GM19467 (cell line): Measurements from ENCODE around the gene CD24.
"Not testable (repeated sequence)": the region's sequence is repeated elsewhere in the genome, so short reads cannot be mapped to it uniquely, and the experiment has no call there.

Experiments
- ATAC-seq: cut with Tn5 transposase; IDR thresholded peaks from one replicate; pipeline ENCODE4 v1.9.1; 2021; ENCODE audit warnings: mild to moderate bottlenecking, moderate library complexity; ENCODE audit not compliant: unreplicated experiment

Gene CD24

DNA sequence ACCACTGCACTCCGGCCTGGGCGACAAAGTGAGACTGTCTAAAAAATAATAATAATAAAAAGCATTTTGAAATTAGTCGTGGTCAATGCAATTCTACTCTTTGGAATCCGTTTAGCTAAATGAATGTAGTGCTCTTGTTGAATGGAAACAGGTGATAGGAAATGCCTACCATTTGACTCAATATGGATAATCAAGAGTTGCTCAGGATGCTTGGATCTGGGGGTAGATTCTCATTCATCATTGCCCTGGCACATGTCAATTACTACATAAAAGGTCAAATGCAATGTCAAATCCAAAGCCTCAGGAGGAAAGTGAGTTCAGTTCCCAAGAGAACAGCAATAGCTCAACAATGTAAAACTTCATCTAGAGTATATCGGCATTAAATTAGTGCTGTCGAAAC lies 3.8 kb downstream of the CD24 start:
- not testable (repeated sequence) for ATAC-seq

DNA sequence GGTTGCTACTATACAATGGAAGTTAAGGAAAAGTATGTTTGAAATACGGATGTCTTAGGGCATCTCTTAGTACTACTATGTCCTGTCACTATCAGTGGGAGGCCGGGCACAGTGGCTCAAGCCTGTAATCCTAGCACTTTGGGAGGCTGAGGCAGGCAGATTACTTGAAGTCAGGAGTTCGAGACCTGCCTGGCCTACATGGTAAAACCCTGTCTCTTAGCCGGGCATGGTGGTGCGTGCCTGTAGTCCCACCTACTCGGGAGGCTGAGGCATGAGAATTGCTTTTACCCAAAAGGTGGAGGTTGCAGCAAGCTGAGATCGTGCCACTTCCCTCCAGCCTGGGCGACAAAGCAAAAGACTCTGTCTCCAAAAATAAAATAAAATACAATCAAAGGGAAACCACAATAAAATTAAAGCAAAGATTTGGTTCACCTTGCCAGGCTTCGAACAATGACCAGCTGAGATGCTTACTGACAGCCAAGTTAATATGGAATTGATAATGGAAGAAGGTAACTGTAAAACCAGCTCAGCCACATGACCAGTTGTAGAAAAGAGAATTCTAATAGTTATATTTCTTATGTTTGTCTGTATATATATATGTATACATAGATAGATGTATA lies 6.5 kb downstream of the CD24 start:
- ATAC-seq = no peak

DNA sequence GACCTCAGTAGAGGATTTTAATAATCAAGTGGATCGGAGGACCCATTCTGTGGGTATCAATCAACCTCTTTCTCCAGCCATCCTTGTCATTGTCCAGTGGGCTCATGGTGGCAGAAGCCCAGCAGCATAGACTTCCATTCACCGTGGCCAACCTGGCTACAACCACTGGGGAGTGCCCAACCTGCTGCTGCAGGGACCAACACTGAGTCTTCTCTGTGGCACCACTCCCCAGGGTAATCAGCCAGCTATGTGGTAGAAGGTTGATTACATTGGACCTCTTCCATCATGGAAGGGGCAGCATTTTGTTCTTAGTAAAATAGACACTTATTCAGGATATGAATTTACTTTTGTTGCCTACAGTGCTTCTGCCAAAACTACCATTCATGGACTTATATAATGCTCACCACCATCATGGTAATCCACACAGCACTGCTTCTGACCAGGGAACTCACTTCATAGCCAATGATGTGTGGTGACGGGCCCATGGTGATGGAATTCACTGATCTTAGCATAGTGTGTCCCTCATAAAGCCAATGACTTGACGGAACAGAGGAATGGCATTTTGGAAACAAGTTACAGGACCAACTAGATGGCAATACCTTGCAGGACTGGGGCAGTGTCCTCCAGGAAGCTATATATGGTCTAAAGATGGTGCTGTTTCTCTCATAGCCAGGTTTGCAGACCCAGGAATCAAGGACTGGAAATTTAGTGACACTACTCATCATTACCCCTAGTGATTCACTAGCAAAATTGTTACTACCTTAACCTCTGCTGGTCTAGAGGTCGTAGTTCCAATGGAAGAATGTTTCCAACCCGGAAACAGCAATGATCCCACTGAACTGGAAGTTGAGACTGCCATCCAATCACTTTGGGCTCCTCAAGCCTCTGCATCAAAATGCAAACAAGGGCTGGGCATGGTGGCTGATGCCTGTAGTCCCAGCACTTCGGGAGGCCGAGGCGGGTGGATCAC lies 7.6 kb downstream of the CD24 start:
- no peak for ATAC-seq

DNA sequence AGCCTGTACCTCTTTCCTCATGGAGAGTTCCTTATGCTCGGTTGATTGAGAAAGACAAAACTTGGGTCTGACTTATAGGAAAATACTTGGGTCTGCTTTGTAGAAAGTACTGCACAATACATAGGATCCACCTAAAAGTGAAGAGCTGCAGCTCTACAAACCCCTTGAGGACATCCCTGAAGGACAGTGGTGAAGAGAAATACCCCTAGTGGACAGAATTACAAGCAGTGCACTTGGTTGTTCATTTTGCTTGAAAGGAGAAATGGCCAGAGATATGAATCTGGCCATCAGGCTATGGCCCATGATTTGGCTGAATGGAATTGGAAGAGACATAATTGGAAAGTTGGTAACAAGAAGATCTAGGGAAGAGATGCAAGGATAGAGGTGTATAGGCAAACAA lies 8.3 kb downstream of the CD24 start:
- ATAC-seq = no peak

DNA sequence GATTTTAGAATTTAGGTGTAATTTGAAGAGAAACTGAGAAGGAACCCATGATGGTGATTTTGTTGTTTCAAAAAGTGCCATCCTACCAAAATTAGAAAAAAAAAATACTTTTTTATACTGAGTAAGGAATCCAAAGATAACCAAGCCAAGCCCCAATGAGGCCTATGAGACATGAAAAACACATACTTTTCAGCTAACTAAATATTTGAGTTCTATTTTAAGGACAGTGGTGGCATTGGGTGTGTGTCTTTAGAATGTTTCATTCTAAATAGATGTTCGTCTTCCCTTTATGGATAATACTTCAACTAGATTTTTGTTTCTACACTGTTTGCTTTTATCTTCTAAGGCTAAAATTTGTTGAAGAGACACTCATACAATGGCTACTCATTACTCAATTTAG lies 9.6 kb downstream of the CD24 start:
- no peak for ATAC-seq

DNA sequence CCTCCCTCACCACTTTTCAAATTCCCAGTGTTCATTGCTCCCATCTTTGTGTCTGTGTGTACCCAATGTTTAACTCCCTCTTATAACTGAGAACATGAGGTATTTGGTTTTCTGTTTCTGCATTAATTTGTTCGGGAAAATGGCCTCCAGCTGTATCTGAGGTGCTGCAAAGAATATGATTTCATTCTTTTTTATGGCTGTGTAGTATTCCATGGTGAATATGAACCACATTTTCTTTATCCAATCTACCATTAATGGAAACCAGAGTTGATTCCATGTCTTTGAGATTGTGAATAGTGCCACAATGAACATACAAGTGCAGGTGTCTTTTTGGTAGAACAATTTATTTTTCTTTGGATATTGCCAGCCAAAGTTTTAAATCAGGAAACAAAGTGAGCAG lies 10.4 kb downstream of the CD24 start:
- ATAC-seq = no peak

DNA sequence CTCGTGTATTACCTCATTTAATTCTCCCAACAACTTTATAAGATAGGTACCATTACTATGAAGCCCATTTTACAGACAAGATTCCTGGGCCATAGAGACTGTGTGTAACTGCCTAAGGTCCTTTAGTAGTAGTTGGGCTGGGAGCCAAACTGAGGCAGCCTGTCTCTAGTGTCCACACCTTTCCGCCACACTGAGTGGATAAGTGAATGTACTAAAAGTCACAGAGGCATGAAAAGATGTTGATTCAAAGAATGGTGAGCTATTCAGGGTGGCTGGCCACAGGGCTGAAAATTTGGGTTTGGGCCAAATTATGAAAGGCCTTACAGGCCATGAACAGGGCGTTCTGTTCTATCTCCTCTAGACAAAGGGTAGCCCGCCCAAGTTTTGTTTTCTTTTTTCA lies 11.0 kb downstream of the CD24 start:
- ATAC-seq = no peak

DNA sequence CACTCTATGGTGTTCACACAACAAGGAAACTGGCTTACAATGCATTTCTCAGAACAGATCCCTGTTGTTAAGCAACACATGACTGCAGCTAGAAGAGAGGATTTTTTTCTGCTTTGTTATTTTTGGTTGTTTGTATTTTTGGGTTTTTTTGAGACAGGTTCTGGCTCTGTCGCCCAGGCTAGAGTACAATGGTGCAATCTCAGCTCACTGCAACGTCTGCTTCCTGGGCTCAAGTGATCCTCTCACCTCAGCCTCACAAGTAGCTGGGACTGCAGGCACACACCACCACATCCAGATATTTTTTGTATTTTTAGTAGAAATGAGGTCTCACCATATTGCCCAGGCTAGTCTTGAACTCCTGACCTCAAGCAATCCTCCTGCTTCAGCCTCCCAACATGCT lies 12.7 kb downstream of the CD24 start:
- ATAC-seq = no peak

DNA sequence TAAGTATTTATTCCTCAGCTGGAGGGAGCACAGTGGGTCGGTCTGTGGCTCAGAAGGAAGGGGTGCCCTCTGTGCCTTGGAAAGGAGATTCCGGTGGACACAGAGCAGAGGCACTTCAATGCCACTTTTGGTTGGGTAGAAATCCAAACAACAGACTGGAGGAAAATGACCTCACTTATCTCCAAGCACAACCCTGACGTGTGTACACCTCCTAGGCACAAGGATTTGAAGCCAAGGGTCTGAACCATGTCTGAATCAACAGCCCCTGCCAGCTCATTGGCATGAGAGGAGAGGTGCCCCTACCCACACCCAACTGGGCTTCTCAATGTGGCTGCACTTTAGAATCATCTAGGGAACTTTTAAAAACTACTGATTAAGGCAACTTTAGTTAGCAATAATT lies 13.4 kb downstream of the CD24 start:
- ATAC-seq = no peak

DNA sequence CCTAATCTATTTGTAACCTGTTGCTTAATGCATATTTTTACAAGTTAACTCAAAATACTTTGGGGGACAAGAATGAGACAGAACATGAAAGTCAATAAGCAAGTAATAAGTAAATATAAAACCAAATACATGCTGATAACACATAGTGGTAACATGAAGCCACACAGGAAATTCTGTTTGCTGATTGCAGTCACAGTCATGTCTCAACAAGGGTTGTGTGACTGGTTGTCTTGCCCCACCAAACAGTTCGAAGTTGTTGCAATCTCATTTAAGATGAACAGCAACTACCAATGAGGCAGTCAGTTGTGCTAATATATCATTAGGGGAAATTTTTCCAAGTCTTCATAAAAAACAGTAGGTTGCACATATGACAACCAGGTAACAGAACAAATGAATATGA lies 14.5 kb downstream of the CD24 start:
- ATAC-seq = no peak

DNA sequence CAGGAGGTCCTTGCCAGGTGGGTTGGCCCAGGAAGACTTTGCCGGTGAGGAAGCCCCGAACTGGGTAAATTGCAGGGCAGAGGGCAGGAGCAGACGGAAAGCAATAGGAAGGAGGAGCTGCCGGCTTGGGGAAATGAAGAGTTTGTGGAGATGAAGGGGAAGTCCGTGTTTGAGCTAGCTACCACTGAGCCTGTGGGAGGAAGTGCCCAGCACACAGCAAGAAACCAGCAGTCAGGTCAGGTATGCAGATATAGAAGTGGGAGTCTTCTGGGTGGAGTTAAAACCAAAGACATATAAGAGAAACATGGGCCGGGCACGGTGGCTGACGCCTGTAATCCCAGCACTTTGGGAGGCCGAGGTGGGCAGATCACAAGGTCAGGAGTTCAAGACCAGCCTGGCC lies 34.7 kb downstream of the CD24 start:
- no peak for ATAC-seq

DNA sequence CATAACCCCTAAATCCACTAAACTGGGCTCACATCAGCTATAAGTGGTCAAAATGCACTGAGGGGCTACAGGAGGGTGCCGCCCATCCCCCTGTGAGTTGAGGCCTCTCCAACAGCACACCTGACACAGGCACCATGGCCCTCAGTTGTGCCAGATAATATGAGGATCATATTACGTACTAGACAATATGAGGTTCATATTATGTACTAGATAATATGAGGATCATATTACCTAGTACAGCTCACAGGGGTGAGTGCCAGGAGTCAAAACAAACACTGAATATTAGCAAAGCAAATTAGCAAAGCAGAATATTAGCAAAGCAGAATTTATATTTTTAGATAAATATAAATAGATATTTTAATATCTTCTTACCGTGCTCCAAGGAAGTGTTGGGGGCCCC lies 35.3 kb downstream of the CD24 start:
- no peak for ATAC-seq

DNA sequence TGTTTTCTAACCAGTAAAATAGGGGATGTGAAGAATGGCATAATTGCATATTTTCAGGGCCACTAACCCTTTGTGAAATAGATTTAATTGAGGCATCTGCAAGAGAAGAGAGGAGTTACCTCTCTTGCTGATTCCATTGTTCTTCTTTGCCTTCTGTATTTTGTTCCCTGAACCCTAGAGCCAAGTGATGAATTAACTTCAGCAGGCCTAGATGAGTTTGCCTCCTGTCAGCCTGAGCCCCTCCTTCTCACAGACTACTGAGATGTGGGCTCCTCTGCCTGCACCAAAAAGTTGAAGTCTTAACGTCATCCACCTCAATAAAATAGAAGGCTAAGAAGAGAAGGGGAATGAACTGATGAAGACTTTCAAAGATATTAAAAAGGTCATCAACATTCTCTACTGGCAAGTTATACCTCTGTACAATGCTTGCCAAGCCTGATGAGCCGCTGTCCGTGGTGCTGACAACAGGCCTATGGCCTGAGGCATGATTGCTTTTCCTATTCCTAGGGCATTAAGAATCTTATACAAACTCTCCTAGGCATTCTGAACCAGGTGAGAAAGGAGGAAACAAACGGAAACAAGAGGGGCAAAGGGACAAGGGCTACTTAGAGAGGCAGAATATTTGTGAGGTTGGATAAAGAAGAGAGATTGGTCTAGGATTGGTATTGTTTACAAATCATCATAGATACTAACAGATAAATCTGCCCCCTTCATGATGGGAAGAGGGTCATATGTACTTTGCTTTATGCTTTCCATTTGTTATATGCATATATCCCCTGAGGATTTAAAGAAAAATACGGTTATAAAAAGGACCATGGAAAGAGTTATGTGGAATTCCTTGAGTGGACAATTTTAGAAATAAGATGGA lies 46.8 kb downstream of the CD24 start:
- ATAC-seq = no peak

DNA sequence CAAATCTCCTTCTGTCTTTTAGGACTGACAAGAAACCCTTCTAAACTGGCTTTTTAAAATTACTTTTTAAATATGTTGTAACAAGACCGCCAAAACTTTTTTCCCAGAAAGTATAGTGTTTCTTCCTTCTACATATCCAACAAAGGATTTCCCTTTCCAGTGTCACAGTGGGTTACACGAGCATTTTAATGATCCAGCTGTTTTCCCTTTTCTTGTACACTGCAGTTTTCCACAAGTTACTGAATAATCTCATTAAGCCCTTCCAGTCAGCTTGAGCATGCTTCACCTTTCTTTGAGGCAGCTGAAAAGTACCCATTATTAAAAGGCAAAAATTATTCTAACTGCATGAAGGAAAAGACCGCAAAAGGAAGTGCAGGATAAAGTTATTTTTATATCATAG lies 48.6 kb downstream of the CD24 start:
- no peak for ATAC-seq

DNA sequence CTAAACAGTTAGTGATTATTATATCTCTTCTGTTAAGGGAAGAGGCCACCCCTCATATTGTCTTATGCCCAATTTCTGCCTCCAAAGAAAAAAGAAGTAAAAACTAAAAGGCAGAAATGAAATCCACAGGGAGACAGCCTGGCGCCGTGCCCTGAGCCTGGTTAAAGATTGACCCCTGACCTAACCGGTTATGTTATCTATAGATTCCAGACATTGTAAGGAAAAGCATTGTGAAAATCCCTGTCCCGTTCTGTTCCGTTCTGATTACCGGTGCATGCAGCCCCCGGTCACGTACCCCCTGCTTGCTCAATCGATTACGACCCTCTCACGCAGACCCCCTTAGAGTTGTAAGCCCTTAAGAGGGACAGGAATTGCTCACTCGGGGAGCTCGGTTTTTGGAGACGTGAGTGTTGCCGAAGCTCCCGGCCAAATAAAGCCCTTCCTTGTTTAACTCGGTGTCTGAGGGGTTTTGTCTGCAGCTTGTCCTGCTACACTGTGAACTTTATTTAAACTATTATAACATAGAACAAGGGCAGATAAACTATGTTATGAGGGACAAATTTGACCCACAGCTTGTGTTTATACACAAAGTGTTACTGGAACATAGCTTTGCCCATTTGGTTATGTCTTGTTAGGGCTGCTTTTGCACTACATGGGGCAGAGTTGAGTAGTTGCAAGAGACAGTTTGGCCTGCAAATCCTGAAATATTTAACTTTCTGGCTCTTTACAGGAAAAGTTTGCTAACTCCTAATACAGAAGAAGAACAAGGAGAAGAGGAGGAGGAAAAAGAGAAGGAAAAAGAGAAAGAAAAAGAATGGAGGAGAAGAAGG lies 49.6 kb downstream of the CD24 start:
- ATAC-seq = no peak

DNA sequence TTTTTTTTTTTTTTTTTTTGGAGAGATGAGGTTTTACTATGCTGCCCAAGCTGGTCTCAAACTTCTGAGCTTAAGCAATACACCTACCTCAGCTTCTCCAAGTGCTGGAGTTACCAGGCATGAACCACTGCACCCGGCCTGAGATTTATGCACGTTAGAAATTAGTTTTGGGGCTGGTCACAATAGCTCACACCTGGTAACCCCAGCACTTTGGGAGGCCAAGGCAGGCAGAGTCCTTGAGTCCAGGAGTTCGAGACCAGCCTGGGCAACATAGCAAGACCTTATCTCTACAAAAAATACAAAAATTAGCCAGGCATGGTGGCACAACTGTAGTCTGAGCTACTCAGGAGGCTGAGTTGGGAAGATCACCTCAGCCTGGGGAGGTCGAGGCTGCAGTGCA lies 51.9 kb downstream of the CD24 start:
- ATAC-seq = no peak
